ENCODE results near the gene CASZ1.

GRCh38 chr1:10724052-10724494 lies 72.4 kb downstream of the CASZ1 start:
- no peak for TF ChIP-seq CTCF (IDR thresholded peaks at IDR 0.05)
- TF ChIP-seq POLR2AphosphoS5 (IDR thresholded peaks at IDR 0.05) = peak; percentile 35 to 49
